Measurements from ENCODE around the gene TEAD3.
"Not testable (repeated sequence)": the region's sequence is repeated elsewhere in the genome, so short reads cannot be mapped to it uniquely, and the experiment has no call there.

The TEAD3 gene

GRCh38 chr6:35496841-35497570 lies at the start of gene TEAD3:
Gene TEAD3, minus strand, starts transcription at chr6:35497079.
- no peak for DNase-seq (ENCODE audit: low read depth)

GRCh38 chr6:35544769-35545361 lies 48.0 kb upstream of the TEAD3 start:
- DNase-seq (ENCODE audit: low read depth) = no peak

GRCh38 chr6:35543459-35544193 lies 46.7 kb upstream of the TEAD3 start:
- no peak for DNase-seq (ENCODE audit: low read depth)

GRCh38 chr6:35541836-35542235 lies 45.0 kb upstream of the TEAD3 start:
- no peak for DNase-seq (ENCODE audit: low read depth)

GRCh38 chr6:35539223-35539622 lies 42.3 kb upstream of the TEAD3 start:
- DNase-seq (ENCODE audit: low read depth) = no peak

GRCh38 chr6:35535847-35536246 lies 39.0 kb upstream of the TEAD3 start:
- not testable (repeated sequence) for DNase-seq (ENCODE audit: low read depth)

- no peak for DNase-seq (ENCODE audit: low read depth)
Measured at GRCh38 chr6:35534407-35535170, 37.7 kb upstream of the TEAD3 start.

GRCh38 chr6:35533981-35534380 lies 37.1 kb upstream of the TEAD3 start:
- DNase-seq (ENCODE audit: low read depth) = no peak

- no peak for DNase-seq (ENCODE audit: low read depth)
Measured at GRCh38 chr6:35532126-35532525, 35.2 kb upstream of the TEAD3 start.

GRCh38 chr6:35524380-35525020 lies 27.6 kb upstream of the TEAD3 start:
- no peak for DNase-seq (ENCODE audit: low read depth)

- peak; percentile 13 for DNase-seq (ENCODE audit: low read depth)
Measured at GRCh38 chr6:35522660-35523658, 26.1 kb upstream of the TEAD3 start.

- DNase-seq (ENCODE audit: low read depth) = no peak
Measured at GRCh38 chr6:35522151-35522550, 25.3 kb upstream of the TEAD3 start.

- no peak for DNase-seq (ENCODE audit: low read depth)
Measured at GRCh38 chr6:35521235-35521634, 24.4 kb upstream of the TEAD3 start.

- DNase-seq (ENCODE audit: low read depth) = no peak
Measured at GRCh38 chr6:35519313-35520015, 22.6 kb upstream of the TEAD3 start.

- DNase-seq (ENCODE audit: low read depth) = no peak
Measured at GRCh38 chr6:35518566-35519312, 21.9 kb upstream of the TEAD3 start.

- DNase-seq (ENCODE audit: low read depth) = not testable (repeated sequence)
Measured at GRCh38 chr6:35517978-35518377, 21.1 kb upstream of the TEAD3 start.

- DNase-seq (ENCODE audit: low read depth) = no peak
Measured at GRCh38 chr6:35516712-35517111, 19.8 kb upstream of the TEAD3 start.

GRCh38 chr6:35515939-35516338 lies 19.1 kb upstream of the TEAD3 start:
- DNase-seq (ENCODE audit: low read depth) = not testable (repeated sequence)

- no peak for DNase-seq (ENCODE audit: low read depth)
Measured at GRCh38 chr6:35514587-35514986, 17.7 kb upstream of the TEAD3 start.
